HCT116 (cell line): ENCODE results near the gene JADE1. TPM values are rescaled to one million over a fixed set of nuclear protein-coding genes. Genes with fewer than 3 reads are reported as not detected.

Experiments used
- ATAC-seq: fragments of 200-7000 bp; cut with Tn5 transposase; 2 replicates; pipeline ENCODE4 v1.9.1; 2020; ENCODE audit warnings: mild to moderate bottlenecking, moderate library complexity
- BruUV-seq: library from RNA; stranded (reverse); fragments of 400-500 nt; replicated peaks from 2 replicates; lab custom pipeline; 2021; lab: Mats Ljungman, UMichigan
- CTCF ChIA-PET: fragments of 300-600 bp; sonication (Branson Sonifier 250); formaldehyde crosslinking; loops from one replicate; lab custom pipeline; 2021; ENCODE audit warnings: antibody characterized with exemption; lab: Charles Lee
- POLR2A ChIA-PET: fragments of 300-600, 350-600 bp; sonication (Branson Sonifier 250); formaldehyde crosslinking; loops from one replicate; lab custom pipeline; 2021; ENCODE audit warnings: antibody characterized with exemption; lab: Charles Lee
- RAD21 ChIA-PET, 2 experiments: fragments of 300-600 bp; sonication (Branson Sonifier 250); formaldehyde crosslinking; loops; one replicate each; lab custom pipeline; 2023; ENCODE audit warnings: low total read pairs in 2 of 2; ENCODE audit not compliant: uncharacterized antibody in 2 of 2, unreplicated experiment in 2 of 2, low non-redundant PET in 1 of 2; lab: Charles Lee
- DNase-seq: peaks from one replicate; pipeline ENCODE4 v3.0.0-alpha.2; 2010; ENCODE audit warnings: low read depth, low spot score
- H2AFZ ChIP-seq: fragments of 200-600 bp; shearing (Covaris generic), sonication (generic); 2 replicates; pipeline ENCODE4 v1.6.1; 2017; ENCODE audit warnings: low read depth, mixed run types, mixed read lengths, antibody characterized with exemption, low read length; ENCODE audit not compliant: poor library complexity, severe bottlenecking
- H3K27ac ChIP-seq: 2 replicates; pipeline ENCODE4 v1.5.1; 2012; ENCODE audit warnings: low read depth, low read length
- H3K27me3 ChIP-seq: fragments of 200-600 bp; sonication (generic); 2 replicates; pipeline ENCODE4 v1.6.1; 2016; ENCODE audit warnings: mixed run types, low read length, mixed read lengths; ENCODE audit not compliant: insufficient read depth
- H3K36me3 ChIP-seq, 2 experiments: fragments of 200-500 bp in 1 of 2; fragments of 200-600 bp in 1 of 2; sonication (Bioruptor generic) in 1 of 2; sonication (generic) in 1 of 2; 2 replicates each; pipeline versions ENCODE4 v1.5.1 to v1.6.1; 2014 to 2016; ENCODE audit warnings: low read length in 2 of 2, inconsistent platforms in 1 of 2, mixed read lengths in 1 of 2, mixed run types in 1 of 2; ENCODE audit not compliant: insufficient read depth in 2 of 2, control insufficient read depth in 1 of 2
- H3K4me1 ChIP-seq, 2 experiments: fragments of 200-600 bp in 1 of 2; sonication (generic) in 1 of 2; 2 replicates each; pipeline versions ENCODE4 v1.5.1 to v1.6.1; 2012 to 2017; ENCODE audit warnings: low read length in 2 of 2, inconsistent platforms in 1 of 2, mild to moderate bottlenecking in 1 of 2, mixed read lengths in 1 of 2, mixed run types in 1 of 2, moderate library complexity in 1 of 2; ENCODE audit not compliant: insufficient read depth in 2 of 2, control insufficient read depth in 1 of 2
- H3K4me2 ChIP-seq: fragments of 200-600 bp; sonication (generic); 2 replicates; pipeline ENCODE4 v1.6.1; 2017; ENCODE audit warnings: mixed run types, low read length, mixed read lengths
- H3K4me3 ChIP-seq, 2 experiments: fragments of 200-600 bp in 1 of 2; sonication (generic) in 1 of 2; replicated peaks in 1 of 2; 2 replicates each; pipeline ENCODE4 v1.5.1; 2011 to 2016; ENCODE audit warnings: low read length in 2 of 2, control low read depth in 1 of 2, low read depth in 1 of 2, mild to moderate bottlenecking in 1 of 2, mixed read lengths in 1 of 2, mixed run types in 1 of 2
- H3K79me2 ChIP-seq: fragments of 200-600 bp; sonication (generic); 2 replicates; pipeline ENCODE4 v1.6.1; 2017; ENCODE audit warnings: mild to moderate bottlenecking, mixed run types, low read length, moderate library complexity, mixed read lengths; ENCODE audit not compliant: insufficient read depth
- H3K9ac ChIP-seq: fragments of 200-600 bp; sonication (generic); 2 replicates; pipeline ENCODE4 v1.6.1; 2016; ENCODE audit warnings: low read length, mixed read lengths
- H3K9me2 ChIP-seq: fragments of 200-600 bp; sonication (generic), shearing (Covaris generic); 2 replicates; pipeline ENCODE4 v1.6.1; 2017; ENCODE audit warnings: mixed run types, mild to moderate bottlenecking, moderate library complexity; ENCODE audit not compliant: insufficient read depth
- H3K9me3 ChIP-seq, 2 experiments: fragments of 200-500 bp in 1 of 2; fragments of 200-600 bp in 1 of 2; sonication (Bioruptor generic) in 1 of 2; sonication (generic) in 1 of 2; 2 replicates each; pipeline ENCODE4 v1.6.1; 2014 to 2017; ENCODE audit warnings: low read length in 2 of 2, mixed read lengths in 2 of 2, inconsistent platforms in 1 of 2, low read depth in 1 of 2, mild to moderate bottlenecking in 1 of 2, mixed run types in 1 of 2, moderate library complexity in 1 of 2; ENCODE audit not compliant: control insufficient read depth in 1 of 2, insufficient read depth in 1 of 2
- H4K20me1 ChIP-seq: fragments of 200-600 bp; sonication (generic), shearing (Covaris generic); 2 replicates; pipeline ENCODE4 v1.6.1; 2017; ENCODE audit warnings: mixed run types, mild to moderate bottlenecking, moderate library complexity; ENCODE audit not compliant: insufficient read depth
- CEBPB ChIP-seq: IDR thresholded peaks from 2 replicates; pipeline ENCODE4 v1.6.1; 2012; ENCODE audit warnings: low read depth
- POLR2AphosphoS5 ChIP-seq: IDR thresholded peaks from 2 replicates; pipeline ENCODE4 v1.6.1; 2011; ENCODE audit warnings: mild to moderate bottlenecking, low read depth, low read length, moderate library complexity
- REST ChIP-seq: IDR thresholded peaks from 2 replicates; pipeline ENCODE4 v1.6.1; 2012; ENCODE audit warnings: low read depth
- SIN3A ChIP-seq: IDR thresholded peaks from 2 replicates; pipeline ENCODE4 v1.6.1; 2012; ENCODE audit warnings: low read depth
- SP1 ChIP-seq: IDR thresholded peaks from 2 replicates; pipeline ENCODE4 v1.6.1; 2012; ENCODE audit warnings: low read depth
- SRF ChIP-seq: IDR thresholded peaks from 2 replicates; pipeline ENCODE4 v1.6.1; 2012; ENCODE audit warnings: low read depth
- TCF7L2 ChIP-seq: IDR thresholded peaks from 2 replicates; pipeline ENCODE4 v1.7.0; 2011; ENCODE audit warnings: borderline replicate concordance, inconsistent platforms; ENCODE audit not compliant: insufficient read depth, insufficient read length; ENCODE audit errors: extremely low read depth
- ZBTB33 ChIP-seq: IDR thresholded peaks from 2 replicates; pipeline ENCODE4 v1.6.1; 2011; ENCODE audit warnings: mild to moderate bottlenecking, low read length, moderate library complexity; ENCODE audit not compliant: insufficient replicate concordance; ENCODE audit errors: extremely low read depth
- intact Hi-C: fragments of 100-400 bp; cut with micrococcal nuclease; formaldehyde crosslinking; loops from 2 replicates; pipeline ENCODE4 v1.10.0; 2022
- total RNA-seq: library from RNA; stranded (reverse); gene quantifications from one replicate; pipeline ENCODE4 v1.2.1, GENCODE V29; 2021; ENCODE audit not compliant: unreplicated experiment

Gene JADE1
- total RNA-seq, 1 experiment from 2014 or later, result 26.5 TPM

- no peak overlapping the region for H3K9ac ChIP-seq
- no peaks in the 10 kb centered on the region for H3K36me3 ChIP-seq
- no peak overlapping the region for H3K4me2 ChIP-seq
- no peaks in the 10 kb centered on the region for H3K9me3 ChIP-seq
- H3K9me2 ChIP-seq, result no peaks in the 10 kb centered on the region
- intact Hi-C loops, result no loop called here
- no peak for DNase-seq
- ChIA-PET RAD21 (no interaction called here), CTCF (no interaction called here), POLR2A (no interaction called here)
- H3K4me1 ChIP-seq, result no peaks in the 10 kb centered on the region
- H2AFZ ChIP-seq, result no peak overlapping the region
- no peaks in the 10 kb centered on the region for H3K79me2 ChIP-seq
- H3K27ac ChIP-seq, result no peak overlapping the region
- H3K4me3 ChIP-seq, result no peak overlapping the region
- no peaks in the 10 kb centered on the region for H3K27me3 ChIP-seq
- no TSS peak for BruUV-seq
- H4K20me1 ChIP-seq, result no peaks in the 10 kb centered on the region
- TF ChIP-seq CEBPB, result no peak
- TF ChIP-seq SRF, result no peak
- no peak for TF ChIP-seq SIN3A
- TF ChIP-seq, all 23 proteins: peak for 0
- ATAC-seq, result no peak
Observed at GRCh38 chr4:128877934-128878333, 68.4 kb downstream of the JADE1 start.

GRCh38 chr4:128879283-128879682 is 69.8 kb downstream of the JADE1 start:
- Histone ChIP-seq H4K20me1 (no peaks in the 10 kb centered on the region), H3K4me3 (no peak overlapping the region), H3K79me2 (no peaks in the 10 kb centered on the region), H3K36me3 (no peaks in the 10 kb centered on the region), H3K27me3 (no peaks in the 10 kb centered on the region), H3K9me2 (no peaks in the 10 kb centered on the region), H3K9ac (no peak overlapping the region), H3K9me3 (no peaks in the 10 kb centered on the region), H3K4me1 (no peaks in the 10 kb centered on the region), H3K27ac (no peak overlapping the region), H2AFZ (no peak overlapping the region), H3K4me2 (no peak overlapping the region)
- intact Hi-C loops, result no loop called here
- RAD21 ChIA-PET, result no interaction called here
- BruUV-seq, result no TSS peak
- POLR2A ChIA-PET, result no interaction called here
- DNase-seq, result no peak
- no peak for TF ChIP-seq SP1
- TF ChIP-seq ZBTB33, result no peak
- TF ChIP-seq TCF7L2, result no peak
- TF ChIP-seq REST, result no peak
- TF ChIP-seq POLR2AphosphoS5, result no peak
- CTCF ChIA-PET, result no interaction called here
- no peak for ATAC-seq
